SK-N-SH (cell line): ENCODE data around the gene KRTAP1-3. TPM values are rescaled to one million over a fixed set of nuclear protein-coding genes. Genes with fewer than 3 reads are reported as not detected.
"Not testable (repeated sequence)": the region's sequence is repeated elsewhere in the genome, so short reads cannot be mapped to it uniquely, and the experiment has no call there.

ENCODE experiments used
- CTCF ChIA-PET: fragments of 300-600, 350-600 bp; formaldehyde crosslinking; extraction: SDS; loops from one replicate; lab custom pipeline; 2021; lab: Yijun Ruan, JAX
- POLR2A ChIA-PET: fragments of 350-600 bp; sonication (Branson Sonifier 250); formaldehyde crosslinking; extraction: SDS; loops from one replicate; lab custom pipeline; 2020; ENCODE audit warnings: antibody characterized with exemption, inconsistent platforms; lab: Yijun Ruan, JAX
- DNase-seq: peaks from one replicate; pipeline ENCODE4 v3.0.0; 2012
- H2AFZ ChIP-seq: fragments of 200-600 bp; sonication (generic); 2 replicates; pipeline ENCODE4 v1.8.1; 2016; ENCODE audit warnings: antibody characterized with exemption, mild to moderate bottlenecking, low read depth
- H3F3A ChIP-seq: fragments of 200-600 bp; sonication (generic); replicated peaks from 2 replicates; pipeline ENCODE3; 2016; ENCODE audit warnings: antibody characterized with exemption, mild to moderate bottlenecking; ENCODE audit not compliant: insufficient read depth
- H3K27ac ChIP-seq, 2 experiments: fragments of 200-500 bp in 1 of 2; fragments of 200-600 bp in 1 of 2; sonication (Bioruptor generic) in 1 of 2; sonication (generic), shearing (Covaris generic) in 1 of 2; 2 replicates each; pipeline versions ENCODE4 v1.5.1 to v1.6.1; 2014 to 2016; ENCODE audit warnings: low read depth in 2 of 2, inconsistent platforms in 1 of 2, low read length in 1 of 2, mild to moderate bottlenecking in 1 of 2, mixed read lengths in 1 of 2
- H3K27me3 ChIP-seq: fragments of 200-600 bp; sonication (generic), shearing (Covaris generic); 2 replicates; pipeline ENCODE4 v1.6.1; 2016; ENCODE audit warnings: mixed run types; ENCODE audit not compliant: insufficient read depth
- H3K36me3 ChIP-seq, 2 experiments: fragments of 200-500 bp in 1 of 2; fragments of 200-600 bp in 1 of 2; sonication (Bioruptor generic) in 1 of 2; sonication (generic) in 1 of 2; replicated peaks in 1 of 2; 2 replicates each; pipeline versions ENCODE3 to v1.5.1; 2014 to 2016; ENCODE audit warnings: low read length in 1 of 2, mild to moderate bottlenecking in 1 of 2; ENCODE audit not compliant: insufficient read depth in 2 of 2, control insufficient read depth in 1 of 2
- H3K4me1 ChIP-seq, 2 experiments: fragments of 200-500 bp in 1 of 2; fragments of 200-600 bp in 1 of 2; sonication (Bioruptor generic) in 1 of 2; sonication (generic), shearing (Covaris generic) in 1 of 2; 2 replicates each; pipeline versions ENCODE4 v1.5.1 to v1.6.1; 2014 to 2016; ENCODE audit warnings: low read depth in 1 of 2, low read length in 1 of 2, mixed run types in 1 of 2; ENCODE audit not compliant: insufficient read depth in 2 of 2, control insufficient read depth in 1 of 2
- H3K4me2 ChIP-seq: fragments of 200-600 bp; sonication (generic), shearing (Covaris generic); 2 replicates; pipeline ENCODE4 v1.6.1; 2017; ENCODE audit warnings: mixed run types
- H3K4me3 ChIP-seq, 2 experiments: fragments of 200-500 bp in 1 of 2; fragments of 200-600 bp in 1 of 2; sonication (Bioruptor generic) in 1 of 2; sonication (generic), shearing (Covaris generic) in 1 of 2; 2 replicates each; pipeline versions ENCODE4 v1.5.1 to v1.8.1; 2014 to 2016; ENCODE audit warnings: low read depth in 2 of 2, inconsistent platforms in 1 of 2, low read length in 1 of 2, mild to moderate bottlenecking in 1 of 2, mixed read lengths in 1 of 2, moderate library complexity in 1 of 2
- H3K79me2 ChIP-seq: fragments of 200-600 bp; sonication (generic); 2 replicates; pipeline ENCODE4 v1.8.1; 2017; ENCODE audit warnings: mild to moderate bottlenecking; ENCODE audit not compliant: insufficient read depth
- H3K9ac ChIP-seq: fragments of 200-600 bp; sonication (generic); 2 replicates; pipeline ENCODE4 v1.6.1; 2017; ENCODE audit warnings: mixed run types
- H3K9me2 ChIP-seq: fragments of 200-600 bp; sonication (generic); 2 replicates; pipeline ENCODE4 v1.6.1; 2017; ENCODE audit warnings: mixed run types
- H3K9me3 ChIP-seq: fragments of 200-600 bp; sonication (generic); 2 replicates; pipeline ENCODE4 v1.6.1; 2017; ENCODE audit warnings: mixed run types, mild to moderate bottlenecking, moderate library complexity
- H4K20me1 ChIP-seq: fragments of 200-600 bp; sonication (generic); 2 replicates; pipeline ENCODE4 v1.6.1; 2017; ENCODE audit warnings: mild to moderate bottlenecking, mixed run types; ENCODE audit not compliant: insufficient read depth
- ELF1 ChIP-seq: IDR thresholded peaks from 2 replicates; pipeline ENCODE4 v1.4.0; 2012
- EZH2phosphoT487 ChIP-seq: fragments of 200-600 bp; sonication (generic); IDR thresholded peaks from 2 replicates; pipeline ENCODE4 v1.6.1; 2017; ENCODE audit warnings: low read depth, mixed run types, mild to moderate bottlenecking, antibody characterized with exemption, moderate library complexity, borderline replicate concordance
- JUND ChIP-seq: IDR thresholded peaks from 2 replicates; pipeline ENCODE4 v1.4.0; 2012
- MXI1 ChIP-seq: IDR thresholded peaks from 2 replicates; pipeline ENCODE4 v1.6.1; 2012; ENCODE audit warnings: mild to moderate bottlenecking, low read depth, low read length, improper control_type of control experiment
- NFIC ChIP-seq: IDR thresholded peaks from 2 replicates; pipeline ENCODE4 v1.4.0; 2012; ENCODE audit warnings: borderline replicate concordance
- POLR2AphosphoS5 ChIP-seq: IDR thresholded peaks from 2 replicates; pipeline ENCODE4 v1.6.1; 2012; ENCODE audit warnings: low read depth, low read length
- RAD21 ChIP-seq: IDR thresholded peaks from 2 replicates; pipeline ENCODE4 v1.6.1; 2012; ENCODE audit warnings: mild to moderate bottlenecking, low read length
- RCOR1 ChIP-seq: fragments of 150-350 bp; IDR thresholded peaks from 2 replicates; pipeline ENCODE4 v1.6.1; 2017; ENCODE audit warnings: antibody characterized with exemption, low read length
- REST ChIP-seq: IDR thresholded peaks from 2 replicates; pipeline ENCODE4 v1.6.1; 2012; ENCODE audit warnings: mild to moderate bottlenecking, low read depth, low read length, moderate library complexity
- WGBS: methylation state at CpG from one replicate; pipeline ENCODE4 v1.1.6; 2017; ENCODE audit warnings: low lambda C conversion rate; 5-methylcytosine and 5-hydroxymethylcytosine counted together
- polyA plus RNA-seq, 3 experiments: library from polyadenylated mRNA; depleted of rRNA; stranded (reverse); fragments of >200 nt; gene quantifications; 2 replicates each; pipeline ENCODE4 v1.2.3, GENCODE V29; 2012

KRTAP1-3 gene
- polyA plus RNA-seq, 1 of the 3 experiments (the other 2 are of a cell fraction), result not detected

- POLR2A ChIA-PET, result no interaction called here
- TF ChIP-seq ELF1 (no peak), MXI1 (no peak), RCOR1 (no peak), JUND (no peak)
- 11% methylated on average over 4 of the region's 4 CpGs for WGBS
Measured at GRCh38 chr17:41003926-41004325, 30.7 kb downstream of the KRTAP1-3 start.

GRCh38 chr17:41002814-41003213 lies 31.9 kb downstream of the KRTAP1-3 start:
- CTCF ChIA-PET, result no interaction called here
- H3K9me2 ChIP-seq, result no peaks in the 10 kb centered on the region
- no peaks in the 10 kb centered on the region for H3K36me3 ChIP-seq
- no peaks in the 10 kb centered on the region for H3K79me2 ChIP-seq
- H2AFZ ChIP-seq, result no peak overlapping the region
- H3K27me3 ChIP-seq, result peaks cover 37% of the 10 kb centered on the region; the same call in 1 of the 2 replicates
- H3K4me2 ChIP-seq, result no peak overlapping the region
- no peak overlapping the region for H3K27ac ChIP-seq
- DNase-seq, result no peak
- H3K9ac ChIP-seq, result no peak overlapping the region
- POLR2A ChIA-PET, result no interaction called here
- H3K4me1 ChIP-seq, result no peaks in the 10 kb centered on the region
- H4K20me1 ChIP-seq, result no peaks in the 10 kb centered on the region
- H3F3A ChIP-seq, result no peaks in the 10 kb centered on the region
- no peaks in the 10 kb centered on the region for H3K9me3 ChIP-seq
- H3K4me3 ChIP-seq, result no peak overlapping the region
- WGBS, result 4% methylated on average over 5 of the region's 5 CpGs
- TF ChIP-seq RAD21 (no peak), REST (no peak), POLR2AphosphoS5 (no peak), NFIC (no peak), MXI1 (no peak)

More at GRCh38 chr17:41003926-41004325, 30.7 kb downstream of the KRTAP1-3 start:
- Histone ChIP-seq H3K9ac (no peak overlapping the region), H3K4me1 (no peaks in the 10 kb centered on the region), H3K4me2 (no peak overlapping the region), H3K79me2 (no peaks in the 10 kb centered on the region), H3K4me3 (no peak overlapping the region), H2AFZ (no peak overlapping the region), H3K27ac (no peak overlapping the region), H3K36me3 (no peaks in the 10 kb centered on the region), H3K27me3 (peaks cover 43% of the 10 kb centered on the region; the same call in 1 of the 2 replicates), H3K9me3 (no peaks in the 10 kb centered on the region), H3K9me2 (no peaks in the 10 kb centered on the region), H3F3A (no peaks in the 10 kb centered on the region), H4K20me1 (no peaks in the 10 kb centered on the region)
- CTCF ChIA-PET, result interaction anchor here (1.0 kb wide), 1 partner anchor 319 kb away, joined by 3 read pairs; no protein-coding TSS in a partner anchor
- no peak for DNase-seq

- ChIA-PET CTCF (no interaction called here), POLR2A (no interaction called here)
- Histone ChIP-seq H3F3A (no peaks in the 10 kb centered on the region), H3K4me2 (no peak overlapping the region), H3K9me2 (no peaks in the 10 kb centered on the region), H3K4me1 (no peaks in the 10 kb centered on the region), H3K79me2 (no peaks in the 10 kb centered on the region), H4K20me1 (no peaks in the 10 kb centered on the region), H3K36me3 (no peaks in the 10 kb centered on the region), H3K27ac (no peak overlapping the region), H3K9ac (no peak overlapping the region), H2AFZ (no peak overlapping the region), H3K27me3 (peaks cover 44% of the 10 kb centered on the region; the same call in 1 of the 2 replicates), H3K4me3 (no peak overlapping the region), H3K9me3 (no peaks in the 10 kb centered on the region)
- DNase-seq, result no peak
- no peak for TF ChIP-seq EZH2phosphoT487
- WGBS, result 30% methylated on average over 4 of the region's 4 CpGs
Measured at GRCh38 chr17:41001795-41002194, 32.9 kb downstream of the KRTAP1-3 start.

- CTCF ChIA-PET, H3F3A ChIP-seq, H3K4me2 ChIP-seq, H3K9ac ChIP-seq, H3K4me1 ChIP-seq, H3K27ac ChIP-seq, H3K9me3 ChIP-seq, H3K4me3 ChIP-seq, H3K9me2 ChIP-seq, DNase-seq, H2AFZ ChIP-seq, H4K20me1 ChIP-seq, POLR2A ChIA-PET, H3K79me2 ChIP-seq, H3K36me3 ChIP-seq: not testable (repeated sequence)
- WGBS, result 15% methylated on average over 6 of the region's 6 CpGs
- H3K27me3 ChIP-seq, result peaks cover 43% of the 10 kb centered on the region; the same call in 1 of the 2 replicates
Measured at GRCh38 chr17:40999563-40999962, 35.1 kb downstream of the KRTAP1-3 start, which contains the start of gene KRTAP3-2. TSS of gene KRTAP3-2 (minus strand) at chr17:40999906. CDS start at chr17:40999853, 53 bp downstream.
